IPS-20b (cell line): ENCODE results near the gene PCDHGA1.
"Not testable (repeated sequence)": the region's sequence is repeated elsewhere in the genome, so short reads cannot be mapped to it uniquely, and the experiment has no call there.

Source experiments
- H3K27ac ChIP-seq: one replicate; pipeline ENCODE4 v1.5.1; 2013; ENCODE audit warnings: low read length
- H3K27me3 ChIP-seq: 2 replicates; pipeline ENCODE4 v1.6.1; 2013; ENCODE audit warnings: mild to moderate bottlenecking, low read length, inconsistent platforms; ENCODE audit not compliant: insufficient read depth
- H3K36me3 ChIP-seq: 2 replicates; pipeline ENCODE4 v1.6.1; 2013; ENCODE audit warnings: low read depth, mild to moderate bottlenecking, inconsistent platforms, low read length, moderate library complexity; ENCODE audit not compliant: insufficient read depth
- H3K4me1 ChIP-seq: 2 replicates; pipeline ENCODE4 v1.6.1; 2013; ENCODE audit warnings: mild to moderate bottlenecking, control low read depth, inconsistent platforms, low read length, moderate library complexity; ENCODE audit not compliant: insufficient read depth
- H3K4me3 ChIP-seq: 2 replicates; pipeline ENCODE4 v1.5.1; 2013; ENCODE audit warnings: mild to moderate bottlenecking, low read length, inconsistent platforms
- H3K9ac ChIP-seq: 2 replicates; pipeline ENCODE4 v1.6.1; 2013; ENCODE audit warnings: low read depth, mild to moderate bottlenecking, inconsistent platforms, low read length, moderate library complexity
- H3K9me3 ChIP-seq: 2 replicates; pipeline ENCODE4 v1.6.1; 2013; ENCODE audit warnings: mild to moderate bottlenecking, low read depth, low read length, inconsistent platforms; ENCODE audit not compliant: insufficient read depth

The PCDHGA1 gene

GRCh38 chr5:141330299-141331080 is at the start of gene PCDHGA1:
Gene PCDHGA1 (plus strand): TSS chr5:141330514.
- H3K27me3 ChIP-seq, result no peaks in the 10 kb centered on the region
- no peak within 1 kb of the TSS for H3K9ac ChIP-seq
- H3K4me1 ChIP-seq, result no peaks in the 10 kb centered on the region
- H3K4me3 ChIP-seq, result no peak within 1 kb of the TSS
- H3K27ac ChIP-seq, result no peak within 1 kb of the TSS
- peaks cover 55% of the 10 kb centered on the region for H3K9me3 ChIP-seq
- no peaks in the 10 kb centered on the region for H3K36me3 ChIP-seq

DNA sequence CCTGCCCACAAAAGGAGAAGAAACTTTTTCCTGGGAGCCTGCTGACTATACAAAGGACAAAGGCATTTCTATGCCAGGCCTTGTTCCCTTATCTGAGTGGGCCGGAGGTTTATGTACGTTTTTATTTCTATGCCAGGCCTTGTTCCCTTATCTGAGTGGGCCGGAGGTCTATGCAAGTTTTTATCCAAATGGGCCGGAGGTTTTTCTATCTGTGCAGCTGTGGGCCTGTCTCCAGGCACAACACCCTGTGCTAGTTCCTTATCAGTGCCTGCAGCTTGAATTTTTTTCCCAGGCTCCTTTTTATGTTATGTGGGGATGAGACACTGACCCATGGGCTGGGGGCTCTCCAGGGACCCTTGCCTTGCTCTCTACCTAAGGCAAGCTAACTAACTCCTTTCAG is 31.9 kb upstream of the PCDHGA1 start:
- Histone ChIP-seq H3K36me3 (no peaks in the 10 kb centered on the region), H3K9ac (no peak overlapping the region), H3K4me3 (no peak overlapping the region), H3K27me3 (no peaks in the 10 kb centered on the region), H3K4me1 (no peaks in the 10 kb centered on the region), H3K27ac (no peak overlapping the region), H3K9me3 (peaks cover 36% of the 10 kb centered on the region)

DNA sequence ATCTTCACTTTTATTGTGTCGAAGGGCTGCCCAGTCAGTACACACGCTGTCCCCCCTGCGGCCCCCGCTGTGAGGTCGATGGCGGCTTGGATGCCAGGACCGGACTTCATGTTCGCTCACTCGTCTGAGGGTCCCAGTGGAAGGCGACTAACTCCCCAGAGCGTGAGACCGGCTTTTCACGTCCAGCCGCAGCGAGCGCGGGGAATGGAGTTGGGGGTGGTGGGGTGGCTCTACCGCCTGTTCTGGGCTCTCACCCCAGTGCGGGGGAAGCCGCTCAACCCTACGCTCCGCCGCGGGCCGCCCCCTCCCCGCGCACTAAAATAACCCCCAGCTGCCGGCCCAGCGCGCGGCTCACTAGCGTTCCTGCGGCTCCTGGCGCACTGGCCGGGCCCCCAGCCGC is 26.6 kb upstream of the PCDHGA1 start, which contains the start of gene SLC25A2:
TSS of gene SLC25A2 (minus strand) at position 294 of the 400 bp plus-strand sequence. CDS start at position 110, 184 bp downstream.
- H3K27me3 ChIP-seq, result no peaks in the 10 kb centered on the region
- H3K4me1 ChIP-seq, result no peaks in the 10 kb centered on the region
- no peak within 1 kb of the TSS for H3K27ac ChIP-seq
- H3K36me3 ChIP-seq, result no peaks in the 10 kb centered on the region
- no peak within 1 kb of the TSS for H3K9ac ChIP-seq
- H3K4me3 ChIP-seq, result no peak within 1 kb of the TSS
- H3K9me3 ChIP-seq, result peaks cover 42% of the 10 kb centered on the region

- Histone ChIP-seq H3K36me3 (no peaks in the 10 kb centered on the region), H3K27ac (no peak overlapping the region), H3K4me3 (no peak overlapping the region), H3K9me3 (peaks cover 34% of the 10 kb centered on the region), H3K4me1 (no peaks in the 10 kb centered on the region), H3K27me3 (no peaks in the 10 kb centered on the region), H3K9ac (no peak overlapping the region)
Observed at GRCh38 chr5:141306630-141307029, 23.7 kb upstream of the PCDHGA1 start.

- Histone ChIP-seq H3K9ac (no peak overlapping the region), H3K4me3 (no peak overlapping the region), H3K9me3 (peaks cover 37% of the 10 kb centered on the region), H3K36me3 (peaks cover 17% of the 10 kb centered on the region), H3K27ac (no peak overlapping the region), H3K4me1 (no peaks in the 10 kb centered on the region), H3K27me3 (no peaks in the 10 kb centered on the region)
Observed at GRCh38 chr5:141313711-141314110, 16.6 kb upstream of the PCDHGA1 start.

- not testable (repeated sequence) for H3K4me1 ChIP-seq, H3K27ac ChIP-seq, H3K9ac ChIP-seq, H3K27me3 ChIP-seq, H3K4me3 ChIP-seq
- Histone ChIP-seq H3K36me3 (peaks cover 30% of the 10 kb centered on the region), H3K9me3 (peaks cover 57% of the 10 kb centered on the region)
Observed at GRCh38 chr5:141316963-141317362, 13.4 kb upstream of the PCDHGA1 start.

DNA sequence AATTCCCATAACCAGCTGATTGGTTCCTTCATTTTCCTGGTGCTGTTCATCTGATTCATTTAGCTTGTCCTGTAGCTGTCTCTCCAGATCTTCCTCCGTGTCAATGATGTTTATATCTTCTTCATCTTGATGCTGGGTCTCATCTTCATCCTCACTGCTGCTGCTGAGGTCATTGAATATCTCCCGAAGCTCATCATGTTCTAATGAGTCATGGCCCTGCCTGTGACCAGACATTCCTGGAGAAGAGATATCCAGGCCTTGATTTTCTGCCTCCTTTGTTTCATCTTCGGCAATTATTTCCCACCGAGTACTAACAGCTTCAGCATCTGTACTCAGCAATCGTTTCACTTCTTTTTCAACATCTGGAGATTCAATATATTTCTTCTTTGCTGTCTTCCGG is 11.1 kb upstream of the PCDHGA1 start:
- H3K27me3 ChIP-seq, result no peaks in the 10 kb centered on the region
- H3K4me1 ChIP-seq, result no peaks in the 10 kb centered on the region
- peak overlapping the region; percentile 93 for H3K4me3 ChIP-seq
- peaks cover 30% of the 10 kb centered on the region for H3K36me3 ChIP-seq
- H3K27ac ChIP-seq, result no peak overlapping the region
- H3K9ac ChIP-seq, result no peak overlapping the region
- H3K9me3 ChIP-seq, result peaks cover 54% of the 10 kb centered on the region

DNA sequence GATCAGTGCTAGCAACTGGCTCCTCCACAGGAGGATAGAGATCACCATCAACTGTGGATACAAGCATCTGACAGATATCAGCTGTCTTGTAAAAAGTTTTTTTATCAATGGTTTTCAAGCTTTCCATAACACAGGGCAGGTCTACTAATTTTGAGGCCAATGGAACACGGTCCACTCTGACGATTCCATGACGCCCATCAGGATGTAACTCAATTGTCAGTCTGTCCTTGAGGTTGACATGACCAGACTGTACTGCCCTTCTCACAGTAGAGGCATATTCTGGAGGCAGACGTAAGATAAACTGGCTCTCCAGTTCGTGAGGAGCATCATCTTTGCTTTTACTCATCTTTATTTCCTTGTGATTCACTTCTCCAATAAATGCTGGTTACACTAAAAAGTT is 10.6 kb upstream of the PCDHGA1 start:
- Histone ChIP-seq H3K9me3 (peaks cover 52% of the 10 kb centered on the region), H3K4me3 (peak overlapping the region; percentile 93), H3K4me1 (no peaks in the 10 kb centered on the region), H3K36me3 (peaks cover 30% of the 10 kb centered on the region), H3K9ac (peak overlapping the region; percentile 99; the same call in 1 of the 2 replicates), H3K27me3 (no peaks in the 10 kb centered on the region), H3K27ac (no peak overlapping the region)

- Histone ChIP-seq H3K27ac (peak within 1 kb of the TSS; percentile 11), H3K9ac (peak within 1 kb of the TSS; percentile 99), H3K4me1 (no peaks in the 10 kb centered on the region), H3K36me3 (peaks cover 30% of the 10 kb centered on the region), H3K4me3 (peak within 1 kb of the TSS; percentile 93), H3K9me3 (peaks cover 46% of the 10 kb centered on the region), H3K27me3 (no peaks in the 10 kb centered on the region)
Observed at GRCh38 chr5:141320225-141321169, 9.8 kb upstream of the PCDHGA1 start, which contains the start of gene TAF7. Gene TAF7 (minus strand): TSS chr5:141320784. CDS start chr5:141320044, 740 bp downstream.

DNA sequence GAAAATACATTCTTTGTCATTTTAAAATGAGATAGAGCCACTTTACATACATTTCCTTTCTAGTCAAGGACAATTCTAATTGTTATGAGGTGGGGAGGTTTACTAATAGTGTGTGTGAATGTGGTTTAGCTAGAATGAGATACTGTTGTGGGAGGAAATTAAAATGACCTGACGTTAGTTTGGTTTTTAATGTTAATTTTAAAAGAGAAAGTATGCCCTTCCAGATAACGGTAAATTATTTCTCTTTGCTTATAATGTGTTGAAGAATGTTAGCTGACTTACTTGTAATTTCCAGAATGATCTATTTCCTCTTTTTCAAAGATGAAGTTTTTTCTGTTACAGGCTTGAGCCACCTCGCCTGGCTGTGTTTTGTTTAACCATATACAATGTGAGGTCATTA is 8.1 kb upstream of the PCDHGA1 start:
- Histone ChIP-seq H3K9me3 (peaks cover 43% of the 10 kb centered on the region), H3K9ac (no peak overlapping the region), H3K27ac (no peak overlapping the region), H3K4me3 (no peak overlapping the region), H3K4me1 (no peaks in the 10 kb centered on the region), H3K36me3 (peaks cover 23% of the 10 kb centered on the region), H3K27me3 (no peaks in the 10 kb centered on the region)

DNA sequence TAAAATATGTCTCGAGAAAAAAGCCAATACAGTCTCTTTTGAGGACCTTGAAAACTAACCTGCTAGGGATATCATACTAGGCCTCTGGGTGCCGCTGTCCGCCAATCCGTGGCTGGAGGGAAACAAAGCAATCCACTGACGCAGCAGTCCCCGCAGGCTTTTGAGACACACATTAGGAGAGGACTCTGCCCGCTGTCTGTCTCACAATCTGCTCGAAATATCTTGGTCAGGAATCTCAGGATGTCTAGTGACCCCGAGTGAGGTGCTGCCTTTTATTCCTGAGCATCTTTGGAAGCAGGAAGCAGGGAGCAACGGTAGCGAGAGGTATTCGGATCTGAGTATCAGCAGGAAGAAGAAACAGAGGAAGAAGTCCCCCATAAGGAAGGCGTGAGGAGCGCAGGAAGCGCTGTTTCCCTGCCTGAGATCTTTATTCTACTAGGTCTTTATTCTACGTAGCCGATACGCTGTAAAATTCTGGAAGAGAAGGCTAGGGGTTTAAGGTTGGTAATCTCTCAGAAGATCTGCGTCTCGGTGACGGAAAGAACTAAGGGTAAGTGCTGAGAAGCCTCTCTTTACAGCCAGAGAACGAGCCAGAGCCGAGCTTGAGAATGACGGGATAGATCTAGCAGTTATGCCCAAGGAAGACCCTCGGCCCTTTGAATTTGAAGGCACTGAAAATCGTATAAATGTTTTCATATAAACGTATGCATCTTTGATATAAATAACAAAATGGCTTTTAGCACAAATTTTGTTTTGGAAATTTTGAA is 4.0 kb upstream of the PCDHGA1 start:
- Histone ChIP-seq H3K4me1 (no peaks in the 10 kb centered on the region), H3K27ac (no peak overlapping the region), H3K9ac (peak overlapping the region; percentile 67; the same call in 1 of the 2 replicates), H3K9me3 (peaks cover 34% of the 10 kb centered on the region), H3K36me3 (no peaks in the 10 kb centered on the region), H3K27me3 (no peaks in the 10 kb centered on the region), H3K4me3 (peak overlapping the region; percentile 66; the same call in 1 of the 2 replicates)
